ENCODE results near the gene DISC1. TPM values are rescaled to one million over a fixed set of nuclear protein-coding genes. Genes with fewer than 3 reads are reported as not detected.

Gene DISC1
- total RNA-seq, 1 experiment from 2014 or later: 0.36 TPM

DNA sequence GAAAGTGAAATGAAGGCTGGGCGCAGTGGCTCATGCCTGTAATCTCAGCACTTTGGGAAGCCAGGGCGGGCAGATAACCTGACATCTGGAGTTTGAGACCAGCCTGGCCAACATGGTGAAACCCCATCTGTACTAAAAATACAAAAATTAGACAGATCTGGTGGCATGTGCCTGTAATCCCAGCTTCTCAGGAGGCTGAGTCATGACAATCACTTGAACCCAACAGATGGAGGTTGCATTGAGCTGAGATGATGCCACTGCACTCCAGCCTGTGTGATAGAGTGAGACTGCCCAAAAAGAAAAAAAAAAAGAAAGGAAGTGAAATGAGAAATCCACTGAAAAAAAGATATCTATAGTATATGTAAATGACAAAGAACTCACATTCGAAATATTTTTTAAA lies 439.9 kb downstream of the DISC1 start:
- CTCF ChIA-PET: no interaction called here
- POLR2A ChIA-PET: no interaction called here
- in situ Hi-C loops (cut with HindIII; ENCODE audit: low pct_unique_long_range_greater_than_20kb, low sequenced_read_pairs): no loop called here

DNA sequence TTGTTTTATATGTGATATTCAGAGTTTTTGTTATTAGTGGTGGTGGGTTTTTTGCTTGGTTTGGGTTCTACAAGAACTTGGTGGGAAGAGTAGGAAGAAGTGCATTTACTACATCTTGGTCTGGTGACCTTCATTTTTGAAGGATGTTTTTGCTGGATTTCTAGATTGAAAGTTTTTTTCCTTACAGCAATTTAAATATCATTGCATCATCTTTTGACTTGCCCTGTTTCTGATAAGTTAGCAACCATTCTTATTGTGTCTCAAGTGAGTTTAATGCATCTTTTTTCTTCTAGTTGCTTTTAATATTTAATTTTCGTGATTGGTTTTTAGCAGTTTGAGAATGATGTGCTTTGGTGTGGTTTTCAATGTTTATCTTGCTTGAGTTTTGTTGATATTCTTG lies 447.7 kb downstream of the DISC1 start:
- ChIA-PET CTCF (no interaction called here), POLR2A (no interaction called here)
- no peak overlapping the region for H3K4me3 ChIP-seq (ENCODE audit: low read depth in 2 of 2, low read length in 2 of 2)
- in situ Hi-C loops (cut with HindIII; ENCODE audit: low pct_unique_long_range_greater_than_20kb, low sequenced_read_pairs) (no loop called here), intact Hi-C loops (cut with micrococcal nuclease; ENCODE audit: unreplicated experiment) (no loop called here)
- BruUV-seq (replicated peaks): no TSS peak
- TF ChIP-seq, protein P1, sequence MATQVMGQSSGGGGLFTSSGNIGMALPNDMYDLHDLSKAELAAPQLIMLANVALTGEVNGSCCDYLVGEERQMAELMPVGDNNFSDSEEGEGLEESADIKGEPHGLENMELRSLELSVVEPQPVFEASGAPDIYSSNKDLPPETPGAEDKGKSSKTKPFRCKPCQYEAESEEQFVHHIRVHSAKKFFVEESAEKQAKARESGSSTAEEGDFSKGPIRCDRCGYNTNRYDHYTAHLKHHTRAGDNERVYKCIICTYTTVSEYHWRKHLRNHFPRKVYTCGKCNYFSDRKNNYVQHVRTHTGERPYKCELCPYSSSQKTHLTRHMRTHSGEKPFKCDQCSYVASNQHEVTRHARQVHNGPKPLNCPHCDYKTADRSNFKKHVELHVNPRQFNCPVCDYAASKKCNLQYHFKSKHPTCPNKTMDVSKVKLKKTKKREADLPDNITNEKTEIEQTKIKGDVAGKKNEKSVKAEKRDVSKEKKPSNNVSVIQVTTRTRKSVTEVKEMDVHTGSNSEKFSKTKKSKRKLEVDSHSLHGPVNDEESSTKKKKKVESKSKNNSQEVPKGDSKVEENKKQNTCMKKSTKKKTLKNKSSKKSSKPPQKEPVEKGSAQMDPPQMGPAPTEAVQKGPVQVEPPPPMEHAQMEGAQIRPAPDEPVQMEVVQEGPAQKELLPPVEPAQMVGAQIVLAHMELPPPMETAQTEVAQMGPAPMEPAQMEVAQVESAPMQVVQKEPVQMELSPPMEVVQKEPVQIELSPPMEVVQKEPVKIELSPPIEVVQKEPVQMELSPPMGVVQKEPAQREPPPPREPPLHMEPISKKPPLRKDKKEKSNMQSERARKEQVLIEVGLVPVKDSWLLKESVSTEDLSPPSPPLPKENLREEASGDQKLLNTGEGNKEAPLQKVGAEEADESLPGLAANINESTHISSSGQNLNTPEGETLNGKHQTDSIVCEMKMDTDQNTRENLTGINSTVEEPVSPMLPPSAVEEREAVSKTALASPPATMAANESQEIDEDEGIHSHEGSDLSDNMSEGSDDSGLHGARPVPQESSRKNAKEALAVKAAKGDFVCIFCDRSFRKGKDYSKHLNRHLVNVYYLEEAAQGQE (IDR thresholded peaks at IDR 0.05; ENCODE audit: insufficient read depth in 1 of 2, low read depth in 2 of 2, low read length in 1 of 2): no peak
- TF ChIP-seq, protein P2, sequence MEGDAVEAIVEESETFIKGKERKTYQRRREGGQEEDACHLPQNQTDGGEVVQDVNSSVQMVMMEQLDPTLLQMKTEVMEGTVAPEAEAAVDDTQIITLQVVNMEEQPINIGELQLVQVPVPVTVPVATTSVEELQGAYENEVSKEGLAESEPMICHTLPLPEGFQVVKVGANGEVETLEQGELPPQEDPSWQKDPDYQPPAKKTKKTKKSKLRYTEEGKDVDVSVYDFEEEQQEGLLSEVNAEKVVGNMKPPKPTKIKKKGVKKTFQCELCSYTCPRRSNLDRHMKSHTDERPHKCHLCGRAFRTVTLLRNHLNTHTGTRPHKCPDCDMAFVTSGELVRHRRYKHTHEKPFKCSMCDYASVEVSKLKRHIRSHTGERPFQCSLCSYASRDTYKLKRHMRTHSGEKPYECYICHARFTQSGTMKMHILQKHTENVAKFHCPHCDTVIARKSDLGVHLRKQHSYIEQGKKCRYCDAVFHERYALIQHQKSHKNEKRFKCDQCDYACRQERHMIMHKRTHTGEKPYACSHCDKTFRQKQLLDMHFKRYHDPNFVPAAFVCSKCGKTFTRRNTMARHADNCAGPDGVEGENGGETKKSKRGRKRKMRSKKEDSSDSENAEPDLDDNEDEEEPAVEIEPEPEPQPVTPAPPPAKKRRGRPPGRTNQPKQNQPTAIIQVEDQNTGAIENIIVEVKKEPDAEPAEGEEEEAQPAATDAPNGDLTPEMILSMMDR (IDR thresholded peaks at IDR 0.05): no peak
- TF ChIP-seq SIN3A (IDR thresholded peaks at IDR 0.05; ENCODE audit: borderline replicate concordance, insufficient read depth, low read depth, low read length) (no peak), TCF7L2 (IDR thresholded peaks at IDR 0.05; ENCODE audit: low read depth, low read length) (no peak), POLR2AphosphoS5 (IDR thresholded peaks at IDR 0.05; ENCODE audit: low read depth, low read length) (no peak)
- no peak for DNase-seq (ENCODE audit: low read depth, low spot score)
- H3K4me1 ChIP-seq (ENCODE audit: control insufficient read depth, insufficient read depth, low read length): no peaks in the 10 kb centered on the region
- H3K27me3 ChIP-seq (ENCODE audit: control insufficient read depth, insufficient read depth, low read length): no peaks in the 10 kb centered on the region
- no peaks in the 10 kb centered on the region for H3K36me3 ChIP-seq (ENCODE audit: control insufficient read depth, insufficient read depth, low read length)
- no peak overlapping the region for H3K27ac ChIP-seq (ENCODE audit: low read length)
- H3K9me3 ChIP-seq (ENCODE audit: control insufficient read depth, insufficient read depth, low read depth, low read length): no peaks in the 10 kb centered on the region
- ATAC-seq: no peak

More for the DNA sequence above, 439.9 kb downstream of the DISC1 start:
- TF ChIP-seq TCF7L2 (IDR thresholded peaks at IDR 0.05; ENCODE audit: low read depth, low read length): no peak
- no peak for TF ChIP-seq SIN3A (IDR thresholded peaks at IDR 0.05; ENCODE audit: borderline replicate concordance, insufficient read depth, low read depth, low read length)
- TF ChIP-seq POLR2AphosphoS5 (IDR thresholded peaks at IDR 0.05; ENCODE audit: low read depth, low read length): no peak
- TF ChIP-seq, protein P1 (IDR thresholded peaks at IDR 0.05; ENCODE audit: insufficient read depth in 1 of 2, low read depth in 2 of 2, low read length in 1 of 2): no peak
- TF ChIP-seq, protein P2 (IDR thresholded peaks at IDR 0.05): no peak
- no peak for ATAC-seq
- H3K4me3 ChIP-seq (ENCODE audit: low read depth in 2 of 2, low read length in 2 of 2): no peak overlapping the region
- no peak for DNase-seq (ENCODE audit: low read depth, low spot score)
- no peaks in the 10 kb centered on the region for H3K27me3 ChIP-seq (ENCODE audit: control insufficient read depth, insufficient read depth, low read length)
- no peaks in the 10 kb centered on the region for H3K4me1 ChIP-seq (ENCODE audit: control insufficient read depth, insufficient read depth, low read length)
- no peak overlapping the region for H3K27ac ChIP-seq (ENCODE audit: low read length)
- BruUV-seq (replicated peaks): no TSS peak
- no peaks in the 10 kb centered on the region for H3K9me3 ChIP-seq (ENCODE audit: control insufficient read depth, insufficient read depth, low read depth, low read length)
- intact Hi-C loops (cut with micrococcal nuclease; ENCODE audit: unreplicated experiment): no loop called here
- no peaks in the 10 kb centered on the region for H3K36me3 ChIP-seq (ENCODE audit: control insufficient read depth, insufficient read depth, low read length)
